A673 (cell line): Measurements from ENCODE around the gene TRPM1.

Experiments used
- CTCF ChIP-seq: fragments of 300-800, 200-600 bp; sonication (generic); conservative IDR thresholded peaks from 2 replicates; pipeline ENCODE4 v1.5.1; 2017; ENCODE audit warnings: low read depth, mild to moderate bottlenecking, antibody characterized with exemption, low read length, moderate library complexity, mixed read lengths
- EZH2 ChIP-seq: fragments of 200-600 bp; sonication (generic); IDR thresholded peaks from 2 replicates; pipeline ENCODE4 v1.6.1; 2017; ENCODE audit warnings: borderline replicate concordance, low read depth, mild to moderate bottlenecking, mixed read lengths, antibody characterized with exemption, low read length; ENCODE audit not compliant: poor library complexity, severe bottlenecking

- TF ChIP-seq CTCF (no peak), EZH2 (no peak)
Observed at GRCh38 chr15:31005660-31006059, 95.9 kb downstream of the TRPM1 start.
